ENCODE data around the gene MIEN1. TPM values are rescaled to one million over a fixed set of nuclear protein-coding genes. Genes with fewer than 3 reads are reported as not detected.

The MIEN1 gene
- total and polyA plus RNA-seq, 2 of the 13 experiments (the other 11 are each of a cell fraction or from before 2014, with no cell fraction given) = 40.6 to 56.6 TPM

- no peak for TF ChIP-seq GTF3A (CRISPR knock-in tag; conservative IDR thresholded peaks at IDR 0.05)
- TF ChIP-seq ZNF740 (CRISPR knock-in tag; IDR thresholded peaks at IDR 0.05) = 0 out of 2 replicates have a peak, but pooled peaks have one; percentile 62
- peak; percentile 77; the same call in 1 of the 2 replicates for TF ChIP-seq NCOA1 (CRISPR knock-in tag; IDR thresholded peaks at IDR 0.05)
- TF ChIP-seq MYPOP (CRISPR knock-in tag; IDR thresholded peaks at IDR 0.05) = no peak
- peak; percentile 49; the same call in 1 of the 2 replicates for TF ChIP-seq GZF1 (CRISPR knock-in tag; IDR thresholded peaks at IDR 0.05)
- peak; percentile 76; the same call in 1 of the 2 replicates for TF ChIP-seq ZNF609 (CRISPR knock-in tag; IDR thresholded peaks at IDR 0.05; ENCODE audit: borderline replicate concordance)
- TF ChIP-seq SNAPC4 (CRISPR knock-in tag; IDR thresholded peaks at IDR 0.05) = 0 out of 2 replicates have a peak, but pooled peaks have one; percentile 56
- TF ChIP-seq KDM3A (CRISPR knock-in tag; IDR thresholded peaks at IDR 0.05; ENCODE audit: low read depth) = no peak; the same call in 1 of the 2 replicates
- no peak for TF ChIP-seq ZNF776 (CRISPR knock-in tag; IDR thresholded peaks at IDR 0.05)
- no peak for TF ChIP-seq ATF5 (CRISPR knock-in tag; IDR thresholded peaks at IDR 0.05; ENCODE audit: low read depth)
- TF ChIP-seq ZNF232 (CRISPR knock-in tag; IDR thresholded peaks at IDR 0.05; ENCODE audit: borderline replicate concordance) = no peak
- no peak for TF ChIP-seq ZNF839 (CRISPR knock-in tag; IDR thresholded peaks at IDR 0.05; ENCODE audit: borderline replicate concordance)
- no peak for TF ChIP-seq ZNF530 (CRISPR knock-in tag; IDR thresholded peaks at IDR 0.05; ENCODE audit: low read depth)
- TF ChIP-seq FIP1L1 (IDR thresholded peaks at IDR 0.05; ENCODE audit: borderline replicate concordance, insufficient read depth, low read depth, low read length) = no peak
Measured at GRCh38 chr17:39740357-39741111, 10.2 kb upstream of the MIEN1 start (continued).

Measured in HepG2 (cell line).